ENCODE results near the gene ADARB2.

DNA sequence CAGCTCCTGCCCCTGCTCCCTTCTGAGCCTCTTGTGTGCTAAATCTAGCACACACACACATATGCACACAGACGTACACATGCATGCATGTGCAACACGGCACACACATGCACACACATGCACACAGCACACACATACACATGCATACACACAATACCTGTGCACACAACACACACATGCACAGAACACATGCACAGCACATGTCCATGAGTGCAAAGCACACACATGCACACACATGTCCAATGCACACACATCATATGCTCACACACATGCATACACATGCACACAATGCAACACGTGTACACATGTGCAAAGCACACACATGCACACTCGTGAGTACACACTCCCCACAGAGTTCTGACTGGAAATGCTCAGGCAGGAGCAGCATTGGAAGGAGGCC is 566.1 kb downstream of the ADARB2 start:
- TF ChIP-seq, protein P1, sequence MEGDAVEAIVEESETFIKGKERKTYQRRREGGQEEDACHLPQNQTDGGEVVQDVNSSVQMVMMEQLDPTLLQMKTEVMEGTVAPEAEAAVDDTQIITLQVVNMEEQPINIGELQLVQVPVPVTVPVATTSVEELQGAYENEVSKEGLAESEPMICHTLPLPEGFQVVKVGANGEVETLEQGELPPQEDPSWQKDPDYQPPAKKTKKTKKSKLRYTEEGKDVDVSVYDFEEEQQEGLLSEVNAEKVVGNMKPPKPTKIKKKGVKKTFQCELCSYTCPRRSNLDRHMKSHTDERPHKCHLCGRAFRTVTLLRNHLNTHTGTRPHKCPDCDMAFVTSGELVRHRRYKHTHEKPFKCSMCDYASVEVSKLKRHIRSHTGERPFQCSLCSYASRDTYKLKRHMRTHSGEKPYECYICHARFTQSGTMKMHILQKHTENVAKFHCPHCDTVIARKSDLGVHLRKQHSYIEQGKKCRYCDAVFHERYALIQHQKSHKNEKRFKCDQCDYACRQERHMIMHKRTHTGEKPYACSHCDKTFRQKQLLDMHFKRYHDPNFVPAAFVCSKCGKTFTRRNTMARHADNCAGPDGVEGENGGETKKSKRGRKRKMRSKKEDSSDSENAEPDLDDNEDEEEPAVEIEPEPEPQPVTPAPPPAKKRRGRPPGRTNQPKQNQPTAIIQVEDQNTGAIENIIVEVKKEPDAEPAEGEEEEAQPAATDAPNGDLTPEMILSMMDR (IDR thresholded peaks at IDR 0.05), result no peak
- no peak for TF ChIP-seq ZFX (IDR thresholded peaks at IDR 0.05; ENCODE audit: borderline replicate concordance)
